Germinal center (tissue), 1 donor: Measurements from ENCODE around the gene INPP5A.
"Not testable (repeated sequence)": the region's sequence is repeated elsewhere in the genome, so short reads cannot be mapped to it uniquely, and the experiment has no call there.

Experiments
- DNase-seq: peaks from one replicate; pipeline ENCODE4 v3.0.0; 2012; ENCODE audit warnings: mixed read lengths, low spot score

The INPP5A gene

DNA sequence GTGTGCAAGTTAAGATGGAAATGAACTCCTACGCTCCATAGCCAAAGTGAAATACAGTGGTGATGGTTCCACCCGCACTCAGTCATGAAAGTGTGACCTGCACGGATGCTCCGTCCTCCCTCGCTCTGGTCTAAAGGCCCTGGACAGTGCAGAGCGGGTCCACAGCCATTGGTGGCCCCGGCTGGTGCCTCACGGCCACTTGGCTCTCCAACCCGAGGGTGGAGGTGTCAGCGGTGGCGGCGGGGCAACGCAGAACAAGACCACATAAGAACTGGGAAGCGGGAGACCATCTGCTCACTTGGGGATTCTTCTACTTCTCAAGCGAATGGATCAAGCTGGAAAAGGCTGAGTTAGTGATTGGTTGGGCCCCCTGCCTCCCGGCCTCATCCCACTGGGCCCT lies 187.6 kb downstream of the INPP5A start:
- DNase-seq: no peak

DNA sequence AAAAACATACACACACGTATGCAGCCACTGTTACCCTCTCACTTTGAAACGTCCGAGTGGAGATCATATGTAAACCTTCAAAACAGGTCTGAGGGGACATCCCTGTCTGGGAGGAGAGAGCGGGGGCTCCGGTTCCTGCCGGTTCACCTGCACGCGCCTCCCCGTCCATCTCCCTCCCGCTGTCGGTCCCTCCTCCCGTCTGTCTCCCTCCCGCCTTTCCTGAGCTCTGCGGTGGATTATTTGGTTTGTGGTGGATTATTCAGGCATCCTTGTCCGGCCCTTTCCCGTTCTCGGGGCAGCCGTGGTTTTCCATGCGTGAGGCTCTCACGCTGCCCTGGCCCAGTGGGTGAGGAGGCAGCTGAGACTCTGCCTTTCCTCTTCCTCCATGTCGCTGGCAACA lies 188.6 kb downstream of the INPP5A start:
- no peak for DNase-seq

DNA sequence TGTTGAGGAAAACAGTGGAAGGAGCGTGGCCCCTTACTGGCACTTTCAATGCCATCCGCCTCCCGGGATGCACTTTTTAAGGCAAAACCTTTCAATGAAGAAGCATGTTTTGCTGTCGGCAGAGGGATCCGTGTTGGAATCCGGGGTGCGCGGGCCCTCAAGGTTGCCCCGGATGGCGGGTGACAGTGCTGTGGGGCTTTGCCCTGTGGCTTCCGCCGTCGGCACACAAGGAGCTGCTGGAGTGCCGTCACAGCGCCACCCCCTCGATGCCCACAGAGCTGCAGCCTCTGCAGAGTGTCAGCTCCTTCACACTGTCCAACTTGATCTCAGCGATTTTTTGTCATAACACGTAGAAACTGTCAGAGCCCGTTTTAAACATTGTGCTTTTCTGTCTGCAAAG lies 189.4 kb downstream of the INPP5A start:
- no peak for DNase-seq

- DNase-seq: no peak
These were observed 189.8 kb downstream of the INPP5A start for GRCh38 chr10:132727411-132727810.

DNA sequence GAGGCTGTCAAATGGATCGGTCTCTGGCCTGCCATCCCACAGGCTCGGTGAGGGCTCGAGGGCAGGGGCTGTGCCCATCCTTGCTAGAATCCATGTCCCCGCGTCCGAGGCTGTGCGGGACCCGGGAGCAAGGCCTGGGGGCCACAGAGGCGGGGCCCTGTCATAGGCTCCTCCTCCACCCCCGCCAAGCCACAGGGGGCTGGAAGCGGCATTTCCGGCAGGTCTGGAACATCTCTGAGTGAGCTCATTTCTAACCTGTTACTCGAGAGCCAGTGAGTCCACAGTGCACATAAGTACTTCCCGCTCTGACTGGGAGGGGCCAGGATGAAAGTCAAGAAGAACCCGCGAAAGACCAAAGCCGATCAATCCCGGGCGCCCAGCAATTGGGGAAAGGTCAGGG lies 190.7 kb downstream of the INPP5A start:
- DNase-seq: no peak

GRCh38 chr10:132728741-132729140 lies 191.2 kb downstream of the INPP5A start:
- no peak for DNase-seq

DNA sequence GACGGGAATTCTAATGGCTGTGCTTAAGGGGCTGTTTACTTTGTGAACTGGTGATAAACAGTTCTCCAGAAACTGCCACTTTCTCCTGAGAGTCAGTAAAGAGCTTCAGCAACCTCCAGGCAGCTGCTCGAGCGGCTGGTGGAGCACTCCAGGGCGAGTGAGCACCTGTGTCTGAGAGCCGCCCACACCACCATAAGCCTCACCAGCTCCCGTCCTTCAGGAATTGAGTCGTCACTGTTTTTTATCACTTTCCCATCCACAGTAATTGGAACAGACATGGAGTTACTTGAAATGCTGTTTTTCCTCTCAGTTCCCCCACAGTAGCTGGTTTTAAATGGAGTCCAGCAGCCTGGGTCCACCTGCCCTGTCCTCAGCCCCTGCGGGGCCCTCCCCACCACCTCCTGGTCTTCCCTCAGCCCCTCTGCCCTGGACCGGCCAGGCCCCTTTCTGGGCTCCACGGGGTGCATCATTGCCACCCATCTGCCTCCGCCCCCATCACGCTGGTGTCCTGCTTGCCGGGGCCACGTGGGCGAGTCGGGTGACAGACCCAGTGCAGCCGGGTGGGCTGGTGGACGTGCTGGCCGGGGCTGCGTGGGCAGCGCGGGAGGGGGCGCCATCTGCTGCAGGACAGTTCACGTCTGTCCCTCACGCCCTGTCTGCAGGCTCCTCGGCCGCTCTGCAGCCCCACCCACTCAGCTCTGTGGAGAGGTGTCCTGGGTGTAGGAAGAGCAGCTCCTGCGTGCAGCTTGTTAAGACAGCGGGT lies 192.4 kb downstream of the INPP5A start:
- DNase-seq: no peak

DNA sequence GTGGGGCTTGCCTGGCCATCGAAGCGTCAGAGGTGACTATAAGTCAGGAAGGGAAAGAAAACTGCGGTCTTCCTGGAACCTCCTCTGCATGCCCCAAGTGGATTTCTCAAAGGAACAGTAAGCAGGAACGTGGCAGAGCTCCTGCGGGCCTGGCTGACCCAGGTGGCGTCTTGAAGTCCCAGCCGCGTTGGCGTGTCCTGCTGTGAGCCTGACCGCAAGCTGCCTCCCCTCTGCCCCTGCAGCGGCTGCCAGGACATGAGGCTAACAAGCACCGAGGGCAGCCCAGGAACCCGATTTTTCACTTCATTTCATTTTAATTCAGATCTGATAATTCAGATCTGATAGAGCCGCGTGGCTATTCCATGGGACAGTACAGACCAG lies 193.0 kb downstream of the INPP5A start:
- no peak for DNase-seq

DNA sequence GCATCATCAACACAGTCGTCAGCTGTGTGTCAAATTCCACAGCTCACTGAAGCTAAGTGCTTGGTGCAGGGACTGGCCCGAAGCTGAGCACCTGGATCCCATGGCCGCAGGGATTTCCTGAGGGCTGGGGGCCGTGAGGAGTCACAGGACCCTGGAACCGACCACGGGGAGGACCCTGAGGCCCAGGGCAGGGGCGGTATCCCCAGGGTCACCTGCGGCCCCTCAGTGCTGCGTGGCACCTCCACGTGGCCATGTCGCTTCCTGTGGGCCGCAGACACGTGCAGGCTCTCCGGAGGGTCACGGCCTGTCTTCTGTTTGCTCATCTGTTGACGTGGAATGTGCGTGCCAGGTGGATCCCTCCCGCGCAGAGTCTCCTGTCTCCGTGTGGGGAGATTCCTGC lies 194.9 kb downstream of the INPP5A start:
- DNase-seq: no peak

DNA sequence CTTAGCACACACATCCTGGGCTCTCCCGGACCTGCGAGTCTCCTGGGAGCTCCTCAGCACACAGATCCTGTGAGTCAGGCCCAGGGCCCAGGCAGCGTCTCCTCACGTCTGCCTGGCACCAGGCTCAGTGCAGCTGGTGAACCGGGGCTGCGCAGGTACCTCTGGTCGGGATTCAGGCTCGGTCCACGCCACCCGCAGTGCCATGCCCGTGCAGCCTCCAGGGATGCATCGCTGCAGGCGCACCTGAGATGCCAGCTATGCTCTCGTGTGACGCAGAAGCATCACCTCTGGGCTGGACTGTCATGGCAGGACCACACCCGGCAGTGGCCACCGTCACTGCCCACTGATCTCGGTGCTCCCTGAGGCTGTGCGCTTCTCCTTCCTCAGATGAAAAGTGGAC lies 196.3 kb downstream of the INPP5A start:
- DNase-seq: no peak

DNA sequence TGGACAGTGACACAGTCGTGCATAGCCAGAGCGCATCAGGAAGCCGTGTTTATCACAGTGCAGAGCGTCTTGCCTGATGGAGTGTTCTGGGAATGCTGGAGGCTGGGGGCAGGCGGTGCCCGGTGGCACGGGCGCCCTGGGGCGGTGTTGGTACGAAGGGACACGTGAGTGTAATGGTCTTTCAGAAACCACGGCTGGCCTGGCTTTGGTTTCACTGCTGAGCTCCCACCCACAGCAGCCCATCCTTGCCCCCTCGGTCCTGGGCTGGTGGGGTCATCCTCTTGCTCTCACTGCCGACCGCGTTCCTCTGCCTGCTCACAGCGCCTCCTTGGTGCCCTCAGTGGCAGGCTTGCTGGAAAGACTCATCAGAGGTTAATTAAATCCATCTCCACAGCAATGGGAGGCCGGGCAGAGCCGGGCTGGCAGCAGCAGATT lies 197.8 kb downstream of the INPP5A start:
- no peak for DNase-seq

GRCh38 chr10:132735923-132736391 lies 198.4 kb downstream of the INPP5A start:
- DNase-seq: no peak

DNA sequence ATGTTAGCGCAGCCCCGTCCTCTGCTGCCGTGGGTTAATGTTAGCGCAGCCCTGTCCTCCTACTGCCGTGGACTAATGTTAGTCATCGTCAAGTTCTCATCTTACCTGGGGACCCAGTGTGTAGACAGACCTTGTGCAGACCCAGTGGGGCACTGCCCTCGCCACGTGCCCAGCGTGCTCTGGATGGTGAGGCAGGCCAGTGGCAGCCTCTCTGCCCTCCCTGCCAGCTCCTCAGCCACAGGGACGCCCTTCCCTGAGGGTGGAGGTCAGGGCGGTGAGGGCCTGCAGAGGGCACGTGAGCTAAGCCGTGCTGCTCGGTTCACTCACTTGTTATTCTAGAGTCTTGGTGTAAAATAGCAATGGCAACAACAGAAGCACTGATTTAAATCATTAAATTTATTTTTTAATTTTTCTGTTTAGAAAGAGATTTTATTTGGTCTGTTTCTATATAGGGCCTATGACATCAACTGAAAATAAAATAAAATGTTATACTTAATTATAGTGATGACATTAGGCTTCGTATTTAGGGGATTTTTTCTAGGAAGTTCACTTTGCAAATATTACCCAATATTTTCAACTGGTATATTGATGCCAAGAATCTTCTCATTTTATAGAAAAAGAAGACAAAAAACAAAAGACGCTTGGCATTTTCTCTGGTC lies 199.9 kb downstream of the INPP5A start:
- DNase-seq: no peak

DNA sequence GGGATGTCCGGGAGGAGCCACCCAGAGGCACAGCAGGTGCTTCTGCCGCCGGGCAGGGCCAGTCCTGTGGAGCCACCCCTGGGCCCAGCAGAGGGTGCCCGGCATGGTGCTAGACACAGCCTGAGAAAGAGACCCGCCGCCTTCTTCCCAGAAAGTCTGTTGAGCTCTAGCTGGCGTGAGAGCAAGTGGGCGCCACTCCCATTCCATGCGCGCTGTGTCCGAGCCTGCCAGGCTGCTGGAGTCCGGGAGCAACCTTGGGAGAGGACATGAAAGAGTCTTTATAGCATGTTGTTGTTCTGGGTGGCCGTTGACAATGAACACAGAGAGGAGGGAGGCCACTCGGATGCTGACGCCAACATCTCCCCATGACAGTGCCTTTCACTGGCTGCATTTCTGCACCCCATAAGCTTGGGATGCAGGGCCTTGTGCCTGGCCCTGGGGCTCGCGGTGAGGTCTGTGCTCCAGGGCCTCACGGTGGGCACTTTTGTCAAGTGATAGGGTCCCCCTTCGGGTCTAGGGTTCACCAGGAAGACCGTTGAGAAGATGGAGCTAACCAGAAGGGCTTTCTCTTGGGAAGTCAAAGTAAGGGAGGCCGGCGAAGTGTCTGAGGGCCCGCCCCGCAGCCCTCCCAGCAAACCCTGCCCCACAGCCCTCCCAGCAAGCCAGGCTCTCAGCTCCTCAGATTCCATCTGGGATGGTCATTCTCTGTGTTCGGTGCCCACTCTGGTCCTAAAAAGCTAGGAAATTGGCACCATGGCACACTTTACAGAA lies 201.1 kb downstream of the INPP5A start:
- no peak for DNase-seq

GRCh38 chr10:132739225-132739613 lies 201.6 kb downstream of the INPP5A start:
- DNase-seq: no peak

GRCh38 chr10:132740588-132740987 lies 203.0 kb downstream of the INPP5A start:
- DNase-seq: no peak

- no peak for DNase-seq
These were observed 204.7 kb downstream of the INPP5A start for GRCh38 chr10:132742167-132742836.

DNA sequence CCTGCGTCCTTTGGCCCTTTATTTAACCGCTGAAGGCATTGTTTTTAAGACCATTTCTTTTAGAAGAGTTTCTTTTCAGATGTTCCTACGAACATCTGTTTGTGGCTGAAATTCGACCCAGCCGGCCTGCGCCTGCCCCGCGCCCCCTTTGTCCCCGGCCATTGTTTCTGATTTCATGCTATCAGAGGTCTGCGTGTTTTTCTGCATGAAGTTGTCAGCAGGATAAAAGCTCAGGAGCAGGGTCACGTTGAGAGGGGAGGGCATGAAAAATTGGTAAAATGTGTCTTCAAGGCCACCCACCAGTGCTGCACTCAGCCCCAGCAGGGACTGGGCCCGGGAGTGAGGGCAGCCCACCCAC lies 205.2 kb downstream of the INPP5A start:
- no peak for DNase-seq

- not testable (repeated sequence) for DNase-seq
These were observed 205.8 kb downstream of the INPP5A start for GRCh38 chr10:132743196-132743924.

GRCh38 chr10:132743925-132744490 lies 206.4 kb downstream of the INPP5A start:
- DNase-seq: no peak

GRCh38 chr10:132744839-132745238 lies 207.3 kb downstream of the INPP5A start:
- DNase-seq: no peak
